ENCODE measurements around the gene CISH.

The CISH gene

GRCh38 chr3:50637011-50637410 is 25.4 kb upstream of the CISH start:
- no peak for DNase-seq (ENCODE audit: low read depth in 2 of 2)

- DNase-seq (ENCODE audit: low read depth in 2 of 2), result no peak
These were observed 23.5 kb upstream of the CISH start for GRCh38 chr3:50635066-50635465.

GRCh38 chr3:50633230-50633790 is 21.7 kb upstream of the CISH start:
- no peak for DNase-seq (ENCODE audit: low read depth in 2 of 2)

GRCh38 chr3:50632450-50632849 is 20.9 kb upstream of the CISH start:
- DNase-seq (ENCODE audit: low read depth in 2 of 2), result no peak

- DNase-seq (ENCODE audit: low read depth in 2 of 2), result no peak
These were observed 19.3 kb upstream of the CISH start for GRCh38 chr3:50630877-50631276.

- no peak for DNase-seq (ENCODE audit: low read depth in 2 of 2)
These were observed 18.8 kb upstream of the CISH start for GRCh38 chr3:50630394-50630793.

GRCh38 chr3:50628601-50629000 is 17.0 kb upstream of the CISH start:
- DNase-seq (ENCODE audit: low read depth in 2 of 2), result no peak

- DNase-seq (ENCODE audit: low read depth in 2 of 2), result no peak
These were observed 16.0 kb upstream of the CISH start for GRCh38 chr3:50627407-50628051.

GRCh38 chr3:50626401-50626800 is 14.8 kb upstream of the CISH start:
- DNase-seq (ENCODE audit: low read depth in 2 of 2), result no peak

- DNase-seq (ENCODE audit: low read depth in 2 of 2), result no peak
These were observed 13.9 kb upstream of the CISH start for GRCh38 chr3:50625231-50626182.

- no peak for DNase-seq (ENCODE audit: low read depth in 2 of 2)
These were observed 13.1 kb upstream of the CISH start for GRCh38 chr3:50624634-50625033.

- no peak for DNase-seq (ENCODE audit: low read depth in 2 of 2)
These were observed 12.4 kb upstream of the CISH start for GRCh38 chr3:50623840-50624474.

- no peak for DNase-seq (ENCODE audit: low read depth in 2 of 2)
These were observed 11.3 kb upstream of the CISH start for GRCh38 chr3:50622881-50623280.

- no peak for DNase-seq (ENCODE audit: low read depth in 2 of 2)
These were observed 9.2 kb upstream of the CISH start for GRCh38 chr3:50620820-50621219.

- DNase-seq (ENCODE audit: low read depth in 2 of 2), result no peak
These were observed 8.8 kb upstream of the CISH start for GRCh38 chr3:50620420-50620819.

GRCh38 chr3:50617911-50618481 is 6.4 kb upstream of the CISH start:
- no peak for DNase-seq (ENCODE audit: low read depth in 2 of 2)

GRCh38 chr3:50617096-50617791 is 5.7 kb upstream of the CISH start, which contains the start of gene MAPKAPK3:
Gene MAPKAPK3 (plus strand): TSS chr3:50617151. CDS start chr3:50617566, 415 bp downstream.
- no peak for DNase-seq (ENCODE audit: low read depth in 2 of 2)

GRCh38 chr3:50616770-50617095 is 5.2 kb upstream of the CISH start:
- DNase-seq (ENCODE audit: low read depth in 2 of 2), result peak; percentile 92 to 94

- peak; percentile 69 to 74 for DNase-seq (ENCODE audit: low read depth in 2 of 2)
These were observed 4.6 kb upstream of the CISH start for GRCh38 chr3:50616003-50616769.

GRCh38 chr3:50615190-50615589 is 3.6 kb upstream of the CISH start:
- no peak for DNase-seq (ENCODE audit: low read depth in 2 of 2)

Data from stimulated activated CD8-positive, alpha-beta memory T cell treated with anti-CD3 and anti-CD28 coated beads, Interleukin-7, amount 100 ng/mL, for 1 hour (primary cell).